ENCODE measurements around the gene KLHDC9. TPM values are rescaled to one million over a fixed set of nuclear protein-coding genes. Genes with fewer than 3 reads are reported as not detected.

Gene KLHDC9
- total and polyA plus RNA-seq, 9 of the 15 experiments (the other 6 are each of a cell fraction or from before 2014, with no cell fraction given): not detected

GRCh38 chr1:161054805-161055204 lies 43.4 kb upstream of the KLHDC9 start:
- Histone ChIP-seq H3K79me2 (ENCODE audit: control insufficient read depth, insufficient read depth, low read length) (no peaks in the 10 kb centered on the region), H3K9me3 (replicated peaks; ENCODE audit: control insufficient read depth, insufficient read depth, low read depth, low read length) (no peaks in the 10 kb centered on the region), H3K27me3 (ENCODE audit: control insufficient read depth in 2 of 2, insufficient read depth in 2 of 2, low read length in 2 of 2) (no peaks in the 10 kb centered on the region), H3K9ac (ENCODE audit: insufficient read depth in 1 of 2, low read depth in 2 of 2, low read length in 2 of 2) (peak overlapping the region in 1 of 2 experiments; percentile 17; a peak in 1 of 4 replicates), H3K27ac (ENCODE audit: extremely low read depth, low read depth, low read length) (no peak overlapping the region), H3K9me1 (ENCODE audit: control insufficient read depth, insufficient read depth, low read length) (no peaks in the 10 kb centered on the region), H2AFZ (ENCODE audit: low read depth, low read length) (no peak overlapping the region), H3K36me3 (ENCODE audit: control insufficient read depth, insufficient read depth, low read length) (no peaks in the 10 kb centered on the region), H3K4me2 (ENCODE audit: insufficient read depth, low read length) (no peak overlapping the region), H3K4me1 (replicated peaks in 1 of 2; ENCODE audit: control insufficient read depth in 2 of 2, insufficient read depth in 2 of 2, low read length in 2 of 2) (peaks cover 3 to 5% of the 10 kb centered on the region in 2 experiments; a peak in 4 of 5 replicates), H4K20me1 (replicated peaks; ENCODE audit: control insufficient read depth, insufficient read depth, low read length) (no peaks in the 10 kb centered on the region), H3K4me3 (no peak overlapping the region)
- CTCF ChIA-PET (ENCODE audit: low intra/inter-chr PET ratio): no interaction called here
- ATAC-seq (peak; percentile 36; the same call in 2 of the 3 replicates), FAIRE-seq (no peak), DNase-seq (ENCODE audit: extremely low read depth in 1 of 4, low spot score in 3 of 4) (peak in 1 of 4 experiments; percentile 16)
- intact Hi-C loops (cut with micrococcal nuclease) (no loop called here), in situ Hi-C loops (cut with MboI) (no loop called here)
- WGBS (ENCODE audit: insufficient coverage, low coverage, missing lambda C conversion rate): 39% methylated on average over 7 of the region's 7 CpGs
- TF ChIP-seq, protein P1, sequence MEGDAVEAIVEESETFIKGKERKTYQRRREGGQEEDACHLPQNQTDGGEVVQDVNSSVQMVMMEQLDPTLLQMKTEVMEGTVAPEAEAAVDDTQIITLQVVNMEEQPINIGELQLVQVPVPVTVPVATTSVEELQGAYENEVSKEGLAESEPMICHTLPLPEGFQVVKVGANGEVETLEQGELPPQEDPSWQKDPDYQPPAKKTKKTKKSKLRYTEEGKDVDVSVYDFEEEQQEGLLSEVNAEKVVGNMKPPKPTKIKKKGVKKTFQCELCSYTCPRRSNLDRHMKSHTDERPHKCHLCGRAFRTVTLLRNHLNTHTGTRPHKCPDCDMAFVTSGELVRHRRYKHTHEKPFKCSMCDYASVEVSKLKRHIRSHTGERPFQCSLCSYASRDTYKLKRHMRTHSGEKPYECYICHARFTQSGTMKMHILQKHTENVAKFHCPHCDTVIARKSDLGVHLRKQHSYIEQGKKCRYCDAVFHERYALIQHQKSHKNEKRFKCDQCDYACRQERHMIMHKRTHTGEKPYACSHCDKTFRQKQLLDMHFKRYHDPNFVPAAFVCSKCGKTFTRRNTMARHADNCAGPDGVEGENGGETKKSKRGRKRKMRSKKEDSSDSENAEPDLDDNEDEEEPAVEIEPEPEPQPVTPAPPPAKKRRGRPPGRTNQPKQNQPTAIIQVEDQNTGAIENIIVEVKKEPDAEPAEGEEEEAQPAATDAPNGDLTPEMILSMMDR (IDR thresholded peaks at IDR 0.05 in 2 of 3, conservative IDR thresholded peaks at IDR 0.05 in 1 of 3; ENCODE audit: insufficient read depth in 2 of 3, low read depth in 1 of 3, low read length in 3 of 3): peak in 2 of 3 experiments; percentile 6 to 25; a peak in 1 of 6 replicates
- TF ChIP-seq RAD21 (CRISPR knock-in tag; conservative IDR thresholded peaks at IDR 0.05 in 1 of 2, IDR thresholded peaks at IDR 0.05 in 1 of 2) (peak in 1 of 2 experiments; percentile 21; a peak in 1 of 4 replicates), MAFK (IDR thresholded peaks at IDR 0.05; ENCODE audit: low read length) (no peak), NR2C2 (CRISPR knock-in tag; IDR thresholded peaks at IDR 0.05) (no peak), NR2C2 (tag; IDR thresholded peaks at IDR 0.05) (no peak)
- TF ChIP-seq, protein P2, sequence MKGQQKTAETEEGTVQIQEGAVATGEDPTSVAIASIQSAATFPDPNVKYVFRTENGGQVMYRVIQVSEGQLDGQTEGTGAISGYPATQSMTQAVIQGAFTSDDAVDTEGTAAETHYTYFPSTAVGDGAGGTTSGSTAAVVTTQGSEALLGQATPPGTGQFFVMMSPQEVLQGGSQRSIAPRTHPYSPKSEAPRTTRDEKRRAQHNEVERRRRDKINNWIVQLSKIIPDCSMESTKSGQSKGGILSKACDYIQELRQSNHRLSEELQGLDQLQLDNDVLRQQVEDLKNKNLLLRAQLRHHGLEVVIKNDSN (CRISPR knock-in tag; IDR thresholded peaks at IDR 0.05): no peak
- POLR2A ChIA-PET: interaction anchor here (0.6 to 2.6 kb wide), 3 partner anchors 9 to 756 kb away, joined by 3 to 13 read pairs (median 3); partner anchors contain the start of gene USF1
- no TSS peak for BruUV-seq (replicated peaks)

Data from K562 (cell line).